HG03039 (cell line): ENCODE measurements around the gene KLF15.

Experiments used
- ATAC-seq: cut with Tn5 transposase; IDR thresholded peaks from one replicate; pipeline ENCODE4 v1.9.1; 2021; ENCODE audit warnings: mild to moderate bottlenecking, moderate library complexity; ENCODE audit not compliant: unreplicated experiment

The KLF15 gene

GRCh38 chr3:126326629-126327028, 30.6 kb downstream of the KLF15 start:
- ATAC-seq, result no peak

GRCh38 chr3:126322181-126322967, 34.8 kb downstream of the KLF15 start:
- no peak for ATAC-seq

- no peak for ATAC-seq
These were observed 35.7 kb downstream of the KLF15 start for GRCh38 chr3:126321490-126321889.

- ATAC-seq, result no peak
These were observed 36.5 kb downstream of the KLF15 start for GRCh38 chr3:126320517-126321293.

GRCh38 chr3:126319701-126320295, 37.4 kb downstream of the KLF15 start:
- no peak for ATAC-seq

- no peak for ATAC-seq
These were observed 39.9 kb downstream of the KLF15 start for GRCh38 chr3:126317029-126317996.

- ATAC-seq, result no peak
These were observed 40.7 kb downstream of the KLF15 start for GRCh38 chr3:126316501-126316939.

- ATAC-seq, result no peak
These were observed 41.2 kb downstream of the KLF15 start for GRCh38 chr3:126316031-126316461.

GRCh38 chr3:126314790-126315658, 42.2 kb downstream of the KLF15 start:
- ATAC-seq, result no peak

- no peak for ATAC-seq
These were observed 42.9 kb downstream of the KLF15 start for GRCh38 chr3:126314305-126314789.

GRCh38 chr3:126313580-126314304, 43.5 kb downstream of the KLF15 start:
- no peak for ATAC-seq

GRCh38 chr3:126313166-126313565, 44.0 kb downstream of the KLF15 start:
- no peak for ATAC-seq

GRCh38 chr3:126312341-126312740, 44.9 kb downstream of the KLF15 start:
- ATAC-seq, result no peak

GRCh38 chr3:126311338-126311978, 45.8 kb downstream of the KLF15 start:
- no peak for ATAC-seq

- ATAC-seq, result no peak
These were observed 46.4 kb downstream of the KLF15 start for GRCh38 chr3:126310816-126311215.

- no peak for ATAC-seq
These were observed 47.1 kb downstream of the KLF15 start for GRCh38 chr3:126309861-126310655.

- no peak for ATAC-seq
These were observed 48.0 kb downstream of the KLF15 start for GRCh38 chr3:126309165-126309564.
